ENCODE results near the gene DMC1. TPM values are rescaled to one million over a fixed set of nuclear protein-coding genes. Genes with fewer than 3 reads are reported as not detected.
A peak's percentile ranks its signal among the peaks of the same experiment; 100 is the strongest.
"Not testable (repeated sequence)": the region's sequence is repeated elsewhere in the genome, so short reads cannot be mapped to it uniquely, and the experiment has no call there.

DMC1 gene
- total RNA-seq (2021; fragmentation: NEBNext Ultra II Directional; extraction: Animal tissue kit (Norgen Biotek cat#: 25700)), result 1 to 10 TPM; 2.4 to 6.3 (median 3.3) TPM
- long read RNA-seq, partial matches to known transcripts, result 0 of 1 reads
- long read RNA-seq, other reads (novel, unspliced or antisense), result 1 of 1 reads

GRCh38 chr22:38569972-38570778, at the start of gene DMC1:
DMC1 (minus strand) TSS chr22:38570183; CDS start chr22:38568256, 1,927 bp downstream.
- Mint-ChIP-seq H3K4me3 (peak within 1 kb of the TSS; percentile 98), H3K4me1 (ENCODE audit: low read depth) (peaks cover 30% of the 10 kb centered on the region), H3K27me3 (ENCODE audit: insufficient read depth) (peaks cover 1% of the 10 kb centered on the region; the same call in 1 of the 2 replicates), H3K9me3 (no peaks in the 10 kb centered on the region), H3K27ac (peak within 1 kb of the TSS; percentile 90), H3K36me3 (ENCODE audit: low read depth) (no peaks in the 10 kb centered on the region)
- no peak for TF ChIP-seq CTCF (IDR thresholded peaks at IDR 0.05)
- peak; percentile 53 for DNase-seq

GRCh38 chr22:38618682-38619081, 48.7 kb upstream of the DMC1 start:
- no peak for TF ChIP-seq CTCF (IDR thresholded peaks at IDR 0.05)
- H3K4me1 Mint-ChIP-seq (ENCODE audit: low read depth), result peaks cover 4% of the 10 kb centered on the region; the same call in 1 of the 2 replicates
- H3K27ac Mint-ChIP-seq, result no peak overlapping the region
- peaks cover 8% of the 10 kb centered on the region; the same call in 1 of the 2 replicates for H3K9me3 Mint-ChIP-seq
- H3K4me3 Mint-ChIP-seq, result no peak overlapping the region
- H3K36me3 Mint-ChIP-seq (ENCODE audit: low read depth), result peaks cover 23% of the 10 kb centered on the region
- DNase-seq, result no peak
- H3K27me3 Mint-ChIP-seq (ENCODE audit: insufficient read depth), result no peaks in the 10 kb centered on the region; the same call in 1 of the 2 replicates

- Mint-ChIP-seq H3K27ac (no peak overlapping the region), H3K4me3 (no peak overlapping the region), H3K9me3 (peaks cover 8% of the 10 kb centered on the region; the same call in 1 of the 2 replicates), H3K27me3 (ENCODE audit: insufficient read depth) (no peaks in the 10 kb centered on the region; the same call in 1 of the 2 replicates), H3K4me1 (ENCODE audit: low read depth) (peaks cover 4% of the 10 kb centered on the region; the same call in 1 of the 2 replicates), H3K36me3 (ENCODE audit: low read depth) (peaks cover 23% of the 10 kb centered on the region)
- no peak for TF ChIP-seq CTCF (IDR thresholded peaks at IDR 0.05)
- no peak for DNase-seq
Measured at GRCh38 chr22:38618258-38618657, 48.3 kb upstream of the DMC1 start.

- H3K4me3 Mint-ChIP-seq; H3K27ac Mint-ChIP-seq; DNase-seq; H3K4me1 Mint-ChIP-seq (ENCODE audit: low read depth); H3K9me3 Mint-ChIP-seq; H3K27me3 Mint-ChIP-seq (ENCODE audit: insufficient read depth): not testable (repeated sequence)
- peaks cover 23% of the 10 kb centered on the region for H3K36me3 Mint-ChIP-seq (ENCODE audit: low read depth)
Measured at GRCh38 chr22:38615064-38615405, 45.1 kb upstream of the DMC1 start.

- Mint-ChIP-seq H3K27ac (no peak overlapping the region), H3K4me1 (ENCODE audit: low read depth) (peaks cover 4% of the 10 kb centered on the region; the same call in 1 of the 2 replicates), H3K9me3 (peaks cover 8% of the 10 kb centered on the region; the same call in 1 of the 2 replicates), H3K4me3 (no peak overlapping the region), H3K36me3 (ENCODE audit: low read depth) (peaks cover 23% of the 10 kb centered on the region), H3K27me3 (ENCODE audit: insufficient read depth) (no peaks in the 10 kb centered on the region; the same call in 1 of the 2 replicates)
- no peak for TF ChIP-seq CTCF (IDR thresholded peaks at IDR 0.05)
- peak; percentile 12 for DNase-seq
Measured at GRCh38 chr22:38614332-38615063, 44.5 kb upstream of the DMC1 start.
